SK-N-DZ (cell line): Measurements from ENCODE around the gene TNRC6C.

Experiments
- DNase-seq: peaks from one replicate; pipeline ENCODE4 v3.0.0-alpha.2; 2015; ENCODE audit warnings: low spot score
- small RNA-seq, 2 experiments: library from RNA; depleted of rRNA; stranded (forward); fragments of <200 nt; gene quantifications; one replicate each; pipeline ENCODE3, GENCODE V24; 2014

The TNRC6C gene

DNA sequence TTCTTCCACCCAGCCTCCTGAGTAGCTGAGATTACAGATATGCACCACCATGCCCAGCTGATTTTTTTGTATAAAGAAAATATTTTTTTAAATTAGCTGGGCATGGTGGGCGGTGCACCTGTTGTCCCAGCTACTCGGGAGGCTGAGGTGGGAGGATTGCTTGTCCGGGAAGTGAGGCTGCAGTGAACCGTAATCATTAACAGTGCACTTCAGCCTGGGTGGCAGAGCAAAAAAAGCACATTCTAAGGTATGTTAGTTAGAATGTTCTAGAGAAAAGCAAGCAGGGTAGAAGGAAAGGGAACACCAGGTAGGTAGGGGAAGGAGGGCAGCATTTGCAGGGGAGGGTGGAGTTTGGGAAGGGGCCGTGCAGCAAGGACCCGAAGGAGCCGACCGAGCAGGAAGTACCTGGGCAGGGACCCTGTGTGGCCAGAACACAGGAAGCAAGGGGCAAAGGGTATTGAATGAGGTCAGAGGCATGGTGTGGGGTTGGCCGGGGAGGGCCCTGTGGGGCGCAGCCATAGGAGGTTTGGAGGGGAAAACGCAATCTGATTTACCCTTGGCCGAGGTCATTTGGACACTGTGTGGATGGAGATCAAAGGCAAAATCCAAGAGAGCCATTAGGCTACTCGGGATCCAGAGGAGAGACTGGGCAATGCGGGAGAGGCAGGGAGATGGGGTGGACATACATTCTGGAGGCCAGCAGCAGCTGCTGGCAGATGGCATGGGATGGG lies 189.9 kb downstream of the TNRC6C start:
- no peak for DNase-seq

GRCh38 chr17:78151514-78152008 lies 193.1 kb downstream of the TNRC6C start:
- DNase-seq, result no peak

- no peak for DNase-seq
Observed at GRCh38 chr17:78154903-78155811, 196.7 kb downstream of the TNRC6C start.

Small RNA genes lying within 50 kb of the gene (small RNA-seq; reads per million reads assigned to genes)
- 0.04 to 0.31 reads per million in 2 experiments for gene RNU1-80P
- gene RNU6-625P, result 0 reads per million in 2 experiments
